ENCODE results near the gene RPL28. TPM values are rescaled to one million over a fixed set of nuclear protein-coding genes. Genes with fewer than 3 reads are reported as not detected.

The RPL28 gene
- total and polyA plus RNA-seq, 2 of the 13 experiments (the other 11 are each of a cell fraction or from before 2014, with no cell fraction given): 105 to 420 TPM

DNA sequence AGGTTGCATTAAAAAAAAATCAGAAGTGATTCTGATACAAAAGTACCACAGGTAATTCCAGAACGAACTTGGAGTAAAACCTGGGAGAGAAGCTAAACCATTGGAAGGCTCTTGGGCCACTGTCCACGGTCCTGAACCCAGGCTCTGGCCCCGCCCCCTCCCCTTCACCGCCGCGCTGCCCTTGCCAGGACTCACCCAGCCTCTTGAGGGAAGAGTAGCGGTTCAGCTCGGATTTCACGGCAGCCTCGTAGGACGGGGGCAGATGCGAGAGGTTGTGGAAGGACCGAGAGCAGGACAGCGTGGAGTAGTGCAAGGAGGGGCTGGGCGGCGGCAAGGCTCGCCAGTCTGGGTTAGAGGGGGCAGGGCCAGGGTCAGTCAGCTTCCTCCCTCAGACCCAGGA is 51.7 kb downstream of the RPL28 start (continued):
- TF ChIP-seq, protein P1, sequence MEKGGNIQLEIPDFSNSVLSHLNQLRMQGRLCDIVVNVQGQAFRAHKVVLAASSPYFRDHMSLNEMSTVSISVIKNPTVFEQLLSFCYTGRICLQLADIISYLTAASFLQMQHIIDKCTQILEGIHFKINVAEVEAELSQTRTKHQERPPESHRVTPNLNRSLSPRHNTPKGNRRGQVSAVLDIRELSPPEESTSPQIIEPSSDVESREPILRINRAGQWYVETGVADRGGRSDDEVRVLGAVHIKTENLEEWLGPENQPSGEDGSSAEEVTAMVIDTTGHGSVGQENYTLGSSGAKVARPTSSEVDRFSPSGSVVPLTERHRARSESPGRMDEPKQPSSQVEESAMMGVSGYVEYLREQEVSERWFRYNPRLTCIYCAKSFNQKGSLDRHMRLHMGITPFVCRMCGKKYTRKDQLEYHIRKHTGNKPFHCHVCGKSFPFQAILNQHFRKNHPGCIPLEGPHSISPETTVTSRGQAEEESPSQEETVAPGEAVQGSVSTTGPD (CRISPR knock-in tag; IDR thresholded peaks at IDR 0.05): no peak
- TF ChIP-seq IRF2 (CRISPR knock-in tag; IDR thresholded peaks at IDR 0.05): peak; percentile 64; the same call in 1 of the 2 replicates
- TF ChIP-seq FIP1L1 (IDR thresholded peaks at IDR 0.05; ENCODE audit: borderline replicate concordance, insufficient read depth, low read depth, low read length): no peak
- TF ChIP-seq SOX6 (IDR thresholded peaks at IDR 0.05): no peak
- TF ChIP-seq SOX6 (CRISPR knock-in tag; IDR thresholded peaks at IDR 0.05): no peak
- no peak for TF ChIP-seq GABPA (IDR thresholded peaks at IDR 0.05; ENCODE audit: low read depth, low read length)
- no peak for TF ChIP-seq GABPA (CRISPR knock-in tag; IDR thresholded peaks at IDR 0.05; ENCODE audit: low read depth)
- TF ChIP-seq RCOR2 (CRISPR knock-in tag; IDR thresholded peaks at IDR 0.05): no peak
- no peak for TF ChIP-seq TFDP1 (CRISPR knock-in tag; IDR thresholded peaks at IDR 0.05; ENCODE audit: borderline replicate concordance)
- no peak for TF ChIP-seq ZNF782 (CRISPR knock-in tag; IDR thresholded peaks at IDR 0.05; ENCODE audit: borderline replicate concordance)
- peak; percentile 84 for TF ChIP-seq NFKB2 (CRISPR knock-in tag; IDR thresholded peaks at IDR 0.05; ENCODE audit: borderline replicate concordance)
- TF ChIP-seq ATAD3A (CRISPR knock-in tag; IDR thresholded peaks at IDR 0.05): no peak
- TF ChIP-seq, protein P2, sequence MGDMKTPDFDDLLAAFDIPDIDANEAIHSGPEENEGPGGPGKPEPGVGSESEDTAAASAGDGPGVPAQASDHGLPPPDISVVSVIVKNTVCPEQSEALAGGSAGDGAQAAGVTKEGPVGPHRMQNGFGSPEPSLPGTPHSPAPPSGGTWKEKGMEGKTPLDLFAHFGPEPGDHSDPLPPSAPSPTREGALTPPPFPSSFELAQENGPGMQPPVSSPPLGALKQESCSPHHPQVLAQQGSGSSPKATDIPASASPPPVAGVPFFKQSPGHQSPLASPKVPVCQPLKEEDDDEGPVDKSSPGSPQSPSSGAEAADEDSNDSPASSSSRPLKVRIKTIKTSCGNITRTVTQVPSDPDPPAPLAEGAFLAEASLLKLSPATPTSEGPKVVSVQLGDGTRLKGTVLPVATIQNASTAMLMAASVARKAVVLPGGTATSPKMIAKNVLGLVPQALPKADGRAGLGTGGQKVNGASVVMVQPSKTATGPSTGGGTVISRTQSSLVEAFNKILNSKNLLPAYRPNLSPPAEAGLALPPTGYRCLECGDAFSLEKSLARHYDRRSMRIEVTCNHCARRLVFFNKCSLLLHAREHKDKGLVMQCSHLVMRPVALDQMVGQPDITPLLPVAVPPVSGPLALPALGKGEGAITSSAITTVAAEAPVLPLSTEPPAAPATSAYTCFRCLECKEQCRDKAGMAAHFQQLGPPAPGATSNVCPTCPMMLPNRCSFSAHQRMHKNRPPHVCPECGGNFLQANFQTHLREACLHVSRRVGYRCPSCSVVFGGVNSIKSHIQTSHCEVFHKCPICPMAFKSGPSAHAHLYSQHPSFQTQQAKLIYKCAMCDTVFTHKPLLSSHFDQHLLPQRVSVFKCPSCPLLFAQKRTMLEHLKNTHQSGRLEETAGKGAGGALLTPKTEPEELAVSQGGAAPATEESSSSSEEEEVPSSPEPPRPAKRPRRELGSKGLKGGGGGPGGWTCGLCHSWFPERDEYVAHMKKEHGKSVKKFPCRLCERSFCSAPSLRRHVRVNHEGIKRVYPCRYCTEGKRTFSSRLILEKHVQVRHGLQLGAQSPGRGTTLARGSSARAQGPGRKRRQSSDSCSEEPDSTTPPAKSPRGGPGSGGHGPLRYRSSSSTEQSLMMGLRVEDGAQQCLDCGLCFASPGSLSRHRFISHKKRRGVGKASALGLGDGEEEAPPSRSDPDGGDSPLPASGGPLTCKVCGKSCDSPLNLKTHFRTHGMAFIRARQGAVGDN (CRISPR knock-in tag; IDR thresholded peaks at IDR 0.05): peak; percentile 54; the same call in 1 of the 2 replicates
- TF ChIP-seq ZNF558 (CRISPR knock-in tag; IDR thresholded peaks at IDR 0.05; ENCODE audit: borderline replicate concordance): peak; percentile 63; the same call in 1 of the 2 replicates
- TF ChIP-seq ZNF253 (CRISPR knock-in tag; IDR thresholded peaks at IDR 0.05; ENCODE audit: borderline replicate concordance): no peak
- TF ChIP-seq ZNF773 (CRISPR knock-in tag; IDR thresholded peaks at IDR 0.05; ENCODE audit: borderline replicate concordance): 0 out of 2 replicates have a peak, but pooled peaks have one; percentile 51
- no peak for TF ChIP-seq SUZ12 (IDR thresholded peaks at IDR 0.05; ENCODE audit: low read depth, low read length)
- TF ChIP-seq RFX1 (IDR thresholded peaks at IDR 0.05): no peak
- peak; percentile 77; the same call in 1 of the 2 replicates for TF ChIP-seq GLMP (CRISPR knock-in tag; IDR thresholded peaks at IDR 0.05; ENCODE audit: borderline replicate concordance)
- TF ChIP-seq GMEB2 (CRISPR knock-in tag; IDR thresholded peaks at IDR 0.05; ENCODE audit: low read depth): no peak

Data from HepG2 (cell line).